Brain microvascular endothelial cell (primary cell): ENCODE results near the gene ZNF445.
A peak's percentile ranks its signal among the peaks of the same experiment; 100 is the strongest.

Source experiments
- DNase-seq: peaks from one replicate; pipeline ENCODE4 v3.0.0-alpha.2; 2020
- H3K27ac ChIP-seq: fragments of 250-450 bp; sonication (Bioruptor Pico); 2 replicates; pipeline ENCODE4 v1.5.1; 2020; ENCODE audit warnings: mild to moderate bottlenecking, moderate library complexity
- H3K27me3 ChIP-seq: fragments of 250-450 bp; sonication (Bioruptor Pico); replicated peaks from 2 replicates; pipeline ENCODE4 v1.5.1; 2020; ENCODE audit warnings: mild to moderate bottlenecking
- H3K36me3 ChIP-seq: fragments of 250-450 bp; sonication (Bioruptor Pico); replicated peaks from 2 replicates; pipeline ENCODE4 v1.5.1; 2020; ENCODE audit warnings: mild to moderate bottlenecking
- H3K4me3 ChIP-seq: 2 replicates; pipeline ENCODE4 v1.5.1; 2011; ENCODE audit warnings: low read depth, mild to moderate bottlenecking, control low read depth, low read length, moderate library complexity
- CTCF ChIP-seq: IDR thresholded peaks from 2 replicates; pipeline ENCODE4 v1.5.1; 2011; ENCODE audit warnings: low read depth, mild to moderate bottlenecking, moderate library complexity, low read length, control low read depth, inconsistent platforms; ENCODE audit errors: missing control alignments
- in situ Hi-C: cut with HindIII; loops from 2 replicates; pipeline ENCODE4 v1.10.0; 2017; ENCODE audit warnings: low sequenced_read_pairs, low pct_ligation_motif_present

ZNF445 gene

GRCh38 chr3:44444896-44445691 is 32.4 kb downstream of the ZNF445 start:
- in situ Hi-C loops = no loop called here
- Histone ChIP-seq H3K36me3 (peaks cover 46% of the 10 kb centered on the region), H3K27ac (no peak overlapping the region), H3K27me3 (no peaks in the 10 kb centered on the region), H3K4me3 (no peak overlapping the region)
- no peak for DNase-seq
- no peak for TF ChIP-seq CTCF

GRCh38 chr3:44444437-44444836 is 33.0 kb downstream of the ZNF445 start:
- in situ Hi-C loops = no loop called here
- Histone ChIP-seq H3K4me3 (no peak overlapping the region), H3K36me3 (peaks cover 39% of the 10 kb centered on the region), H3K27ac (no peak overlapping the region), H3K27me3 (no peaks in the 10 kb centered on the region)
- TF ChIP-seq CTCF = no peak
- DNase-seq = no peak

GRCh38 chr3:44442596-44443309 is 34.7 kb downstream of the ZNF445 start:
- Histone ChIP-seq H3K27ac (no peak overlapping the region), H3K4me3 (no peak overlapping the region), H3K36me3 (peaks cover 23% of the 10 kb centered on the region), H3K27me3 (no peaks in the 10 kb centered on the region)
- in situ Hi-C loops = no loop called here
- DNase-seq = no peak
- no peak for TF ChIP-seq CTCF

- peak; percentile 93 for DNase-seq
- Histone ChIP-seq H3K27ac (peak overlapping the region; percentile 82), H3K27me3 (no peaks in the 10 kb centered on the region), H3K36me3 (peaks cover under 1% of the 10 kb centered on the region), H3K4me3 (no peak overlapping the region)
- no peak for TF ChIP-seq CTCF
- in situ Hi-C loops = no loop called here
Measured at GRCh38 chr3:44439499-44440295, 37.8 kb downstream of the ZNF445 start.

- no peak for DNase-seq
- in situ Hi-C loops = no loop called here
- H3K4me3 ChIP-seq = no peak overlapping the region
- H3K27ac ChIP-seq = no peak overlapping the region
- no peaks in the 10 kb centered on the region for H3K27me3 ChIP-seq
- H3K36me3 ChIP-seq = no peaks in the 10 kb centered on the region
- TF ChIP-seq CTCF = no peak
Measured at GRCh38 chr3:44437800-44438199, 39.7 kb downstream of the ZNF445 start.
